GM20000 (cell line): Measurements from ENCODE around the gene IMMP2L.

Source experiments
- DNase-seq: peaks from one replicate; pipeline ENCODE4 v3.0.0; 2012; ENCODE audit warnings: low spot score
- CTCF ChIP-seq: IDR thresholded peaks from 2 replicates; pipeline ENCODE4 v1.5.1; 2012; ENCODE audit warnings: mild to moderate bottlenecking, control low read depth; ENCODE audit errors: extremely low read depth, missing control alignments

The IMMP2L gene

GRCh38 chr7:110897538-110897937 lies 664.8 kb downstream of the IMMP2L start:
- TF ChIP-seq CTCF = no peak

GRCh38 chr7:110894111-110894510 lies 668.2 kb downstream of the IMMP2L start:
- TF ChIP-seq CTCF = no peak
- no peak for DNase-seq

More at GRCh38 chr7:110897538-110897937, 664.8 kb downstream of the IMMP2L start:
- DNase-seq = no peak

- no peak for DNase-seq
- no peak for TF ChIP-seq CTCF
These were observed 671.1 kb downstream of the IMMP2L start for GRCh38 chr7:110891197-110891596.

- TF ChIP-seq CTCF = no peak
- DNase-seq = no peak
These were observed 672.2 kb downstream of the IMMP2L start for GRCh38 chr7:110890101-110890500.

- no peak for TF ChIP-seq CTCF
- DNase-seq = no peak
These were observed 673.0 kb downstream of the IMMP2L start for GRCh38 chr7:110889335-110889734.

GRCh38 chr7:110888641-110889040 lies 673.7 kb downstream of the IMMP2L start:
- no peak for DNase-seq
- TF ChIP-seq CTCF = no peak

GRCh38 chr7:110885474-110885873 lies 676.8 kb downstream of the IMMP2L start:
- no peak for TF ChIP-seq CTCF

More at GRCh38 chr7:110885474-110885873, 676.8 kb downstream of the IMMP2L start:
- DNase-seq = no peak
